ENCODE results near the gene CAMK2D.
A peak's percentile ranks its signal among the peaks of the same experiment; 100 is the strongest.

The CAMK2D gene

DNA sequence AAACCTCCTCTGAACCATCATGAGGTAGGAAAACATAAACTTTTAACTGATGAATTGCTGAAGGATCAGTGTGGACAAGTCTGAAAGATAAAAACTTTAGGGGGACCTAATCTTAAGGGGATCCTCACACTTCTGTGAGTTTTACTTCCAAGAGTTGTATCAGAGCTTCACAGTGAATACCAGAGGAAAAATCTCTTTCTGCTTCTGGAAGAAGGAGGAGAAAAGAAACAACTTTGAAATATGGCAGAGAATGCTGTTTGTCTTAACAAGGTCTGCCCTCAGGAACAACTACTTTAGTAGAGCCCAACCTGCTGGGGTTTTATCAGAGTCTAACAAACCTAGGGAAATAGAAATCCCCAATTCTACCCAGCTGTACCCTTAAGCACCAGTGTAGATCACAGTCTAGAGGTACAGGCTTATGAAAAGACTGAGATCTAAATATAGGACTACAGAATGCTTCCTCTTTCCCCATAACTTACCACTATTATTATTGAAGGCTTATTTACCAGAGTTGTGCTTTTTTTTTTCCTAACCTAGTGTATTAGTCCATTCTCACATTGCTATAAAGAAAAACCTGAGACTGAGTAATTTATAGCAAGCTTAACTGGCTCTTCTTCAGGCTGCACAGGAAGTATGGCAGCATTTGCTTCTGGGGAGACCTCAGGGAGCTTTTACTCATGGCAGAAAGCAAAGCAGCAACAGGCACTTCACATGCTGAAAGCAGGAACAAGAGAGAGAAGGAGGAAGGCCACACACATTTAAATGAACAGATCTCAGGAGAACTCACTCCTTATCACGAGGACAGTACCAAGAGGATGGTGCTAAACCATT is 167.9 kb downstream of the CAMK2D start:
- DNase-seq, result no peak

GRCh38 chr4:113591982-113592381 is 169.6 kb downstream of the CAMK2D start:
- DNase-seq, result no peak

GRCh38 chr4:113588895-113589668 is 172.5 kb downstream of the CAMK2D start:
- no peak for DNase-seq

DNA sequence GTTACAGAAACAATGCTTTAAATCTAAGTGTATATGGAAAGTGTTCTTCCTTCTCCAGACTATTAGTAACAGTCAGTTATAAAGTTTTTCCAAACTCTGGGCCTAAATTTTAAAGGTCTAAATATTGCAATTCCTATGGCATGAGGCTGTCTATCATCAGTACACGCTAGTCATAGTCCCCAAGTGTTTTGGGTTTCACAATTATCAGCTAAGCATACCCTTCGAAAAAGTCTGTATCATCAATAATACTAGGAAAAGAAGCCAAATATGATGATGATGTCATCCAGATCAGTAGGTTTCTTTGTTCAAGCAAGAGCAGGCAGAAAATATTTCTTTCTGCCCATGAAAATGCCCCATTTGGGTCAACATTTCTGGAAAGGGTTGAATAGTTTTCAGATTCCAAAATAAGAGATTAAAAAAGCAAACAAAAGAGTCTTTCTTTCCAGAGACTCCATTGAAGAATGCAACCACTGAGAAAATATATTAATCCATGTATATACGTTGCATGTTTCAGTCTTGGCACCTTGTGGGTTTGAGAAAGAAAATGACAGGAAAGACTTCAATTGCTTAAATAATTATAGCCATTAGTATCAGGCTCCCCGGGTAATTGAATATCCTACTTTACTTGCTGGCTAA is 173.8 kb downstream of the CAMK2D start:
- DNase-seq, result no peak

- DNase-seq, result no peak
Observed at GRCh38 chr4:113587156-113587555, 174.4 kb downstream of the CAMK2D start.

DNA sequence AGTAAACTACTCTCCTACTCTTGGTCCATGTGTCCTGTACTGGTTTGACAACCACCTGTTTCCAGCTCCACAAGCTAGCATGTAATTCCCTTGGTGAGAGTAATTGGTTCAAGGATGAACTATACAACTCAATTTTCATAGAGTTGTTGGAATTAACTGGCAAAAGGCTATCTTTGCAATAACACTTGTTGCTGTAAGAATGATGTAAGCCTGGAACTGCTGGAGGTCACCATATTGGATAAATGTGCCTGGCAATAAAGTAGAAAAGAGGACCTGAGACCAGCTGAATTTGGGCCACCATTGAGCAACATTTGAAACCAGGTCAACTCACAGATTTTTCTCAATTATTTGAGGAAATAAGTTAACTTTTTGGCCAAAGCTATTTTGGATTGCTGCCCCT is 175.5 kb downstream of the CAMK2D start:
- DNase-seq, result no peak

GRCh38 chr4:113584407-113585150 is 177.0 kb downstream of the CAMK2D start:
- peak; percentile 47 for DNase-seq

DNA sequence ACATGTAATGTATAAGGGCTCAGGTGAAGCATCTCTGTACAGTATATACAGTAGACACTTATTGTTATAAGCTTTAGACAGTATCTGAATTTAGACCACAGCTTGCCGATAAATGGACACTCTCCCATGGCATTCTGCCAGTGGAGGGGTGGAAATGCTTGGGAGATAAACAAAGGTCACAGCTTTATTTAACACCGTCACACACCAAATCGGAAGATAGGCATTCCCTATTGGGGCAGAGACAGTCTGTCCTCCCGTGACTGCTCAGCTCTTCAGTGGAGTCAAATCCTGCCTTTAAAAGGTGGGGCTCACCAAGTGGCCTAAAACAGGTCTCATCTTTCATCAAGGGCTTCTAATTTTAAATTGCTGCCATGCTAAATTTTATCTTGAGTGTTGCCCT is 178.8 kb downstream of the CAMK2D start:
- DNase-seq, result no peak

GRCh38 chr4:113579360-113579759 is 182.2 kb downstream of the CAMK2D start:
- DNase-seq, result no peak

DNA sequence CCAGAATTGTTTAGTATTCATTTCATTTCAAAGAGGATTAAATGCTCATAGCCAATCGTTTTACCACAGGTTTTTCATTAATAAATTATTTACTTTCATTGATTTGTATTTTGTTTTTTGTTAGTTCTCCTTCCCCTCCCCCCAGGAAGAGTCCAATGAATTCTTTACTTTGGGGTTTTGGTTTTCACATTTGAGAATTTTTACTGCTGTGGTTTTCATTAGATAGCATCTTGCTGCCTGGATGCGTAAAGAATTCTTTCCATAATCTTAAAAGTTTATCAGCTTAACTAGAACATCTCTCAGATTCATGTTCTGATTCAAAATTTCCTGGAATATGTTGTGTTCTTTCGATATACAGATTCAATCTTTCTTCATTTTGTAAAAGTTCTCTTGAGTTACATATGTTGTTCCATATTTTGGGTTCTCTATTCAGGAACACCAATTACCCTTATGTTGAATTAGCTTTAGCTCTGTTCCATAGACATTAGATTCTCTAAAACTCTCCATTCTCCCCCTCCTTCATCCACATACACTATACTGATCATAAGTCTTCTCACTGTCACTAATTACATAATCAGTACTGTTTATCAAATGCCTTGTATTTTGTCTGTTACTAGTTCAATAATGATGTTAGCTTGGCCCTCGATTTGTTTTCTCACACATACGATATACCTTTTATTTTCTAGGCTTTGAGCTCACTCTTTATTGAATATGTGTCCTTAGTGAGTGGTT is 184.4 kb downstream of the CAMK2D start:
- DNase-seq, result no peak

DNA sequence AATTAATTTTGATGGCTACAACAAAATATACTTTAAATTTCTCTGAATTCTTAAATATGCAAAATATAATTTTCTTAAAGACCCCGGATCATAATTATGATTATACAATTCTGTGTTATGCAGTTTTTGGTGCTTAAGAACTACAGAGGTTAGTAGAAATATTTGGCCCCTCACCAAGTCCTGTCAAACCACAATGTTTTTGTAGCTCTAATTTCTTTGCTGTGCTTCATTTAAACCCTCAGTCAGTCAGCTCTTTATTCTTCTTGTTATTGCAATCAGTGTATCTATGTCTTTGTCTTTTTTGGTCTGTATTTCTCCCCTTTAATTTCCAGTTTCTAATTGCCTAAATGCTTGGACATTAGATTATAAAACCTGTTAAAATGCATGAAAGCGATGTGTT is 186.1 kb downstream of the CAMK2D start:
- peak; percentile 11 for DNase-seq

DNA sequence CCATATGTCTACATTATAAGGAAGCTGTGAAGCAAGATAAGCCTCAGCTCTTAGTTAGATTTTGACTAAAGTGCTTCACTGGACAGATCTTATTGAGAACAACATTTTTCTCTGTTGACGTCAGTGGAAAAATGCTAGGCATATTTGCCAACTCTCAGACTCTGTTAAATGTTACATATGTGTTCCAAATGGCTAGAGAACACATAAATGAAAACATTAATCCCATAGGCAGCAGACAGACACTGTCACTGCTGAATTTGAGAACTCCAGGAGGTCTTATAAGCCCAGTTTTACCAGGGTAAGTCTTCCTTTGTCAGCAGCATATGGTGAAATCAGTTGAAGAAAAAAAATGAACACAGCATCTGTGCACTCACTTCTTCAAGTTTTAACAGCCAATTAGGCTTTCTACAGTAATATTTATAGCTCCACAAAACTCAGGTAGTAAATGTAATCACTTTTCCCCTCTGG is 186.9 kb downstream of the CAMK2D start:
- peak; percentile 19 for DNase-seq

- no peak for DNase-seq
Observed at GRCh38 chr4:113572620-113573019, 188.9 kb downstream of the CAMK2D start.

DNA sequence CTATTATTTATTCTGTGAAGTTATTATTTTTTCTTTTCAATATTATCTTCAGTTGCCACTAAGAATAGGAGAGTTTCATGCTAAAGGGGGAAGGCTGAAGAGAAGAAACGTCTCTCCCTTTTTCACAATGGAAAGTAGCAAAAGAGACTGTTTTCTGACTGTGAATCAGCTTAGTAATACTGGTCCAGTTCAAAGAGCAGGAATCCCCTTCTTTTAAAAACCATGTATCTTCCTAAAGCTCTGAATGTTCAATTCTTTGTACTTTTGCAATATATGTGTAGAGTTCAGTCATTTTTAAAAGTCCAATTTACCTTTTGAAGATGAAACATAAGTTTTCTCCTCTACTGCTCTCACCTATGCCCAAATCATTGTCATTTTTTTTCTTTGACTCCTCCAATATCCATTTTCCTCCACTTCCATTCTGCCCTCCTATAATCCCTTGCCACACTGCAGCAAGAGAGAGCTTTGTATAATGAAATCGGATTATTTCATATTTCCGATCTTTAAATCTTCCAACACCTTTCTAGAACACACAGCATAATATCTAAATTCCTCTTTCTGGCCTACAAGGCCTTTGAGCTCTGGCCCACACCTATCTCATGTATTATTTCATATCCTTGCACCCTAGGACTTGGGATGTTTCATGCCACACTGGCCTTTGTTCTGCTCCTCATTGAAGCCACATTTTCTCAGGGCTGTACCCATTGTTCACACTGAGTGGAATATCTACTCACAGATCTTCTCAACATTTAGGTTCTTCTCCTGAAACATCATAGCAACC is 195.3 kb downstream of the CAMK2D start:
- no peak for DNase-seq

DNA sequence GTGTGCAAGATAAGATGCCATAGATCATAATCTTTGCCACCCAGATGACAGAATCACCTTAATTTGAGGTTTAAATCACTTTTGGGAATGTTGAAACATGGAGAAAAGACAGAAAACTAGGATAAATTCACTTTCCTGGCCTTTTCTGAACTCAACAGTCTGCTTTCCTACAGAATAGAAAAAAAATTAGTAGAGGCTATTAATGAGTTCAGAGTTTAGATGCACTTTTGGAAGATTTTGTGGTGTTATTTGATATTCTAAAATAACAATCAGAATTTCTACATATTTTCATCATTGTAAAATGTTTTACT is 195.9 kb downstream of the CAMK2D start:
- no peak for DNase-seq

DNA sequence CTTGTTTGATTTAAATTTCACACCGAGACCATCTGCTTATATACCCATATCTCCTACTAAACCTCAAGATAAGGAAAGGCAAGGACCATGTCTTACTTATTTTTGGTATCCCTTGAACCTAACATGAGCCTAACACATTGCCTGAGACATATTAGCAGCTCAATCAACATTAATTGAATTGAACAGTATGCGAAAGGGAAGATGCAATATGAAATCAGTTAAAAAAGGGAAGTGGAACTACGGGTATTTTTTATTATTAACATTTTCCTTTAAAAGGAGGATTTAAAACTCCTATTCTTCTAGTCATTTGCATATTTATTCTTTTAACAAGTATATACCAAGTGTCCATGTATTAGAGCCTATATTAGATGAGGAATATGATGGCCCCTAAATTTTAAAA is 197.0 kb downstream of the CAMK2D start:
- no peak for DNase-seq

DNA sequence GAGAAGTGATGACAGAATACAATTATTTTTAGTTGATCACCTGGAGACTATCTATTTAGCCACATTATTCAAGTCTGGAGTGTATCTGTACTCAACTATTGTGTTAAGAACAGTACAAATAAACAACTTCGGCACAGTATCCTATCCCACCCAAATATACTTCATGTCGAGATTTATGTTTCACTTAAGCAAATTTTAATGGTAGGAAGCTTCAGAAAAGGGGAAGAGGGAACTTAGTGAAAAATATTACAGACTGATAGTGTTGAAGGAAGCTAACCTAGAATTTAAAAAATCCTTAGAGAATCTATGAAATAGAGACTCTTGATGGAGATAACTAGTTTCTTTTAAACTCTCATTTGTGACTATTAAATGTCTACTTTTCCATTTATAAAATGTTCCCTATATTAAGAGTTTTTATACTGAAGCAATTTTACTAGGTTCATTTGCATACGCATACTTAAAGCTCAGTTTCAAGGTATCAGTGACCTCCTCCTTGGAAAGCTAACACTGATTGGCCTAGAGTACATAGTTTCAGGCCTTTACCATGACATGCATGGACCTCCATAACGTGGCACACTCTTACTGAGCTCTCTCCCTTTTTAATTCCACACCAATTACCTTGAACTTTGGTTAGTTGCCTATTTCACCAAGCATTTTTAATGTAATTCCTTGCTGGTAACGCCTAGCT is 197.7 kb downstream of the CAMK2D start:
- DNase-seq, result no peak

DNA sequence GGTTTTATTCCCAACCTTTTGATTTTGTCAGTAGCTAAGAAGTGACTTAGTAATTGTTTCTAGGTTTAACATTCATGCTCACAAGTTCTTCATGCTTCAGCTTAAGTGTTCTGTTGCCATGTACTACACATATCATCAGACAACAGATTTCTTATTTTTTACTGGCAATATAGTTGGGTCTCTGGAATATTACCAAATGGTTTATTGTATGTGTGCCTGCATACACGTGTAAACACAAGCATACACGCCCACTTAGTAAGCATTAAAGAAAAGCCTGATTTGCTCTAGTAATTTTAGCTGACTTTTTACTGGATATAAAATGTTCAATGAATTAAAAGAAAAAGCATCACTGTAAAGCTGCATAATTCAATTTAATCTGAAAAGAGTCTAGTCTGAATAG is 199.8 kb downstream of the CAMK2D start:
- DNase-seq, result no peak

DNA sequence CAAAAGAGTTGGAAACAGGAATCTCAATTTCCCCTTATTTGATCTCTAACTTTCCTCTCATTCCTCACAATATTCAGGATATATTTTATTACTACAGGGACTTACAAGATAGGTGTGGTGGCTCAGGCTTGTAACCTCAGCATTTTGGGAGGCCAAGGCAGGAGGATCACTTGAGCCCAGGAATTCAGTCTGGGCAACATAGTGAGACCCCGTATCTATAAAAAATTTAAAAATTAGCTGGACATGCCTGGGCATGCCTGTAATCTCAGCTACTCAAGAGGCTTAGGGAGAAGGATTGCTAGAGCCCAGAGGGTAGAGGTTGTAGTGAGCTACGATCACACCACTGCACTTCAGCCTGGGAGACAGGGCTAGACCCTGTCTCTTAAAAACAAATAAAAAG is 200.4 kb downstream of the CAMK2D start:
- no peak for DNase-seq

GRCh38 chr4:113560579-113560978 is 201.0 kb downstream of the CAMK2D start:
- DNase-seq, result no peak

- DNase-seq, result no peak
Observed at GRCh38 chr4:113559947-113560346, 201.6 kb downstream of the CAMK2D start.

Measured in amniotic stem cell (primary cell).